ENCODE data around the gene ZC3H15.

DNA sequence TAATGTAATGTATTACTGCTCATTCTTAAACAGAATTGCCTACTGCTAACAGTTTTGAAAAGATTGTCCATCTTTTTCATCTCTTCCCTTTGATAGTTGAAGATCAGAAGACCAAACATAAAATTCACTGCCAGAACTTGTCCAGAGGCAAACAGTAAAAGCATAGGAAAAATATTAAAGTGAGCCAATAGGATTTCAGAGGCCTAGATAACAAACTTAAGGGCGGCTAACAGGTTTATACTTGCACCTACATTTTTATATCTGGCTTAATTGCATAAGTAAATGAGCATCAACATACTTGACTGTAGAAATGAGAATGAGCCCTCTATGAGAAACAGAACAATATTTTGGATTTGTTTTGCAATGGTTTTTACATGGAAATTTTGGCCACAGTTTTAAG, 30.3 kb downstream of the ZC3H15 start:
- TF ChIP-seq POLR2A (IDR thresholded peaks at IDR 0.05), result no peak
- TF ChIP-seq, protein P1, sequence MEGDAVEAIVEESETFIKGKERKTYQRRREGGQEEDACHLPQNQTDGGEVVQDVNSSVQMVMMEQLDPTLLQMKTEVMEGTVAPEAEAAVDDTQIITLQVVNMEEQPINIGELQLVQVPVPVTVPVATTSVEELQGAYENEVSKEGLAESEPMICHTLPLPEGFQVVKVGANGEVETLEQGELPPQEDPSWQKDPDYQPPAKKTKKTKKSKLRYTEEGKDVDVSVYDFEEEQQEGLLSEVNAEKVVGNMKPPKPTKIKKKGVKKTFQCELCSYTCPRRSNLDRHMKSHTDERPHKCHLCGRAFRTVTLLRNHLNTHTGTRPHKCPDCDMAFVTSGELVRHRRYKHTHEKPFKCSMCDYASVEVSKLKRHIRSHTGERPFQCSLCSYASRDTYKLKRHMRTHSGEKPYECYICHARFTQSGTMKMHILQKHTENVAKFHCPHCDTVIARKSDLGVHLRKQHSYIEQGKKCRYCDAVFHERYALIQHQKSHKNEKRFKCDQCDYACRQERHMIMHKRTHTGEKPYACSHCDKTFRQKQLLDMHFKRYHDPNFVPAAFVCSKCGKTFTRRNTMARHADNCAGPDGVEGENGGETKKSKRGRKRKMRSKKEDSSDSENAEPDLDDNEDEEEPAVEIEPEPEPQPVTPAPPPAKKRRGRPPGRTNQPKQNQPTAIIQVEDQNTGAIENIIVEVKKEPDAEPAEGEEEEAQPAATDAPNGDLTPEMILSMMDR (IDR thresholded peaks at IDR 0.05), result no peak

Measured in heart left ventricle (tissue), 13 donors.